OCI-M1 (cell line): ENCODE measurements around the gene SERPING1.

Experiments
- DNase-seq: peaks from one replicate; lab custom pipeline; 2025; lab: John Stamatoyannopoulos, UW

The SERPING1 gene

DNA sequence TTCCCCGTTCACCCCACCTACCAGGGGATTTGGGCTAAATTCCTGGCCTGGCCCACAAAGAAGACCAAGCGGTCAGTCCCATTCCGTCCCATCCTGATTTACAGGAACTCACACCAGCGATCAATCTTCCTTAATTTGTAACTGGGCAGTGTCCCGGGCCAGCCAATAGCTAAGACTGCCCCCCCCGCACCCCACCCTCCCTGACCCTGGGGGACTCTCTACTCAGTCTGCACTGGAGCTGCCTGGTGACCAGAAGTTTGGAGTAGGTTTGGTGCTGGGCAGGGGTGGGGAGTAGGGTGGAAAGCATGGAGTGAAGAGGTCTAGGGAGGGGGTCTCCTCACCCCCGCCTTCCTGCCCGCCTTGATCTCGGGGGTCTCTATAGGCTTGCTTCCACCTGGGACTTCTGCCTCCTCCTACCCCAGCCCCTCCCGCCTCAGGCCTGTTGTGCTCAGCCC is at the start of gene SERPING1:
SERPING1 (plus strand) TSS at position 225 of the 455 bp plus-strand sequence. CDS start 586 bp downstream, outside the sequence.
- DNase-seq: no peak

DNA sequence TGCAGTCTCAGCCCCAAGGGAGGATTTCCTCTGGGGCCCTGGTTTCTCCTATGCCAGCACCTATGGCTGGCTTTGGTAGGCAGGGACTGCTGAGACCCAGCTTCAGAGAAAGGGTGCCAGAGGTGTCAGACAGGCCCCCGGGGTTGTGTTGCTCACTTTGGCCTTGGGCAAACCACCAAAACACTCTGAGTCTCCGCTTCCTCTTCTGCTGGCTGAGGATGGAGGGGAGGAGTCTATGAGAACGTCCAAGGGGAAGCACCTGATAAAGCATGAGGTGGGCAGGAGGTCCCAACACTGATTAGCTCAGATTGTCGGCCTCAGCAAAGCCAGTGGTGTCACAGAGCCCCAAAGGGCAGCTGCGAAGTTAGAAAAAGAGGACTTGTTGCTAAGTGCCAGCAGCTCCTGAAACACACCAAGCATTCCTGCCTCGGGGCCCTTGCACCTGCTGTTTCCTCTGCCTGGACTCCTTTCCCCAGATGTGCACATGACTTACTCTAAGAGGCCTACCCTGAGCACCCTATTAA is 49.6 kb upstream of the SERPING1 start:
- no peak for DNase-seq

DNA sequence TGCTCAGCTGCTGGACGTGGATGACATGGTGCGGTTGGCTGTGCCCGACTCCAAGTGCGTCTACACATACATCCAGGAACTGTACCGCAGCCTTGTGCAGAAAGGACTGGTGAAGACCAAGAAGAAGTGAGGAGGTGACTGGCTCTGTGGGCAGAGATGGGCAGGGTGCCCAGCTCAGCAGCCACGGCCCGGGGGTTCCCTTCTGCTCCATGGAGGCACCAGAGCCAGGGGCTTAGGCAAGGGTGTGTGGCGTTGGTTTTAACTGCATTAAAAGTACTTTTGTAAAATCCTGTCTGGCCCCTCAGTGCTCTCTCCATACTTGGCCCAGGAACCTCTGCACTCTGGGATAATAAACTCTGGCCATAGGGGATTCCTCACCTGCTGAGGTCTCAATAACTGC is 47.5 kb upstream of the SERPING1 start:
- no peak for DNase-seq

DNA sequence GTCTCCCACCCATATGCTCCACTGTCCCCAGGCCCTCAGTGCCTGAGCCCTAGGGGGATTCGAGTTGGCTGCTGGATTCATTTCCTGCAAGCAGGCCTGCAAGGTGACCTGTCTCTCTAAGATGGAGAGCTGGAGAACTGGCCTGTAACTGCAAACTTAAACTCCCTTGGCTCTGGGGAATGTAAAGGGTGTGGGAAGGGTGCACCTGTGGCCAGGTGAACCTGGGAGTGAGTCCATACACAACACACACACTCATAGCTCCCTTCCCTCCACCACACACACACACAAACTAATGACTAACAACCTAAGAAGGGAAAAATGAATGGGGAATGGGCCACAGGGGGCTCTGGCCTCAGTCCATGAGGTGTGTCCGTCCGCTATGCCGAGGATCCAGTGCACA is 45.5 kb upstream of the SERPING1 start:
- DNase-seq: no peak

DNA sequence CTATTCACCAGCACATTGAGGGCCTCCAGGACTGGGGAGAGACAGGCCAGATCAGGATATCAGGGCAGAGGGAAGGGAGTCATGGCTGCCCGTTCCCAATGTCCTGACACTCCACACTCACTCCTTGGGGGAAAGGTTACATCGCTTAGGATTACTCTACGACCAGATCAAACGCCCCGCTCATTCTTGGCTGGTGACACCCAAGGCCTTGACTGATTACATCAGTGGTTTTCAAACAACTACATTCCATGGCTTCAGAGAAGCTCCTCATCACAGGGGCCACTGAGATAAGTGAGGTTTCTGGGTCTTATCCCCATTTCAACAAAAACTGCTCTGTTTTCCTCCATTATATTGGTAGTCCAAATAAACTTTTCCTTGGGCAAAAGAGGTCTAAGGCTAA is 45.0 kb upstream of the SERPING1 start:
- DNase-seq: no peak

DNA sequence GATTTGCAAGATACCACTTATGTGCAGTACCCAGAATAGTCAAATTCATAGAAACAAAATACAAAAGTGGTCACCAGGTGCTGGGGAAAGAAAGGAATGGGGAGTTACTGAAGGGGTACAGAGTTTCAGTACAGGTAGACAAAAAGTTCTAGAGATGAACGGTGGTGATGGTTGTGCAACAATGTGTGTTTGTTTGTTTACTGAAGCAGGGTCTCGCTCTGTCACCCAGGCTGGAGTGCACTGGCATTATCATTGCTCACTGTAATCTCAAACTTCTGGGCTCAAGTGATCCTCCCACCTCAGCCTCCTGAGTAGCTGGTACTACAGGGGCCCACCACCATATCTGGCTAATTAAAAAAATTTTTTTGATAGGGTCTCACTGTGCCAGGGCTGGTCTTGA is 42.1 kb upstream of the SERPING1 start:
- DNase-seq: no peak

DNA sequence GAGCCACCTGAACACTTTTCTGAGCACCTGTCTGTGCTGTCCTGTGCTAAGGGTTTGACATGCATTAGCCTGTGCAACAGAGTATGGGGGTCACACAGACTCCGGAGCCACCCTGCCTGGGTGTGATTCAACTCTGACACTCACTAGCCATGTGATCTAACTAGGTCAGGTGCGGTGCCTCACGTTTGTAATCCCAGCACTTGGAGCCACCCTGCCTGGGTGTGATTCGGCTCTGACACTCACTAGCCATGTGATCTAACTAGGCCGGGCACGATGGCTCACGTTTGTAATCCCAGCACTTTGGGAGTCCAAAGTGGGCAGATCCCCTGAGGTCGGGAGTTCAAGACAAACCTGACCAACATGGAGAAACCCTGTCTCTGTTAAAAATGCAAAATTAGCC is 41.4 kb upstream of the SERPING1 start:
- no peak for DNase-seq

DNA sequence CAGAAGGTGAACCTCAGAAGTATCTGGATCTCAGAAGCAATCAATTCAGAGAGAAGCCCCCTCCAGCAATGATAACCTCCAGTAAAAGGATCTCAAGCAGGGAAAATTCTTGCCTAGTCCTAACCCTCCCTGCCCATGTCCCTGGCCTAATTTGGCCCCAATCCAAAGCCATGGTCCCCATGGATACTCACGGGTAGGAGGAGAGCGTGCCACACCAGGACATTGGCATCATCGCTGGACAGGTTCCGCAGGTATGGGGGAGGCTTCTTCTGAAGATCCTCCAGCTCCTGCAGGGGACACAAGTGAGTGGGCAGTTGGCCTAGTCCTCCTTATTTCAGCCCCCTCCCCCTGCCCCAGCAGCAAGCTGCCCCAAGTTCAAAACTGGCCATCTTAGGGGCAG is 37.3 kb upstream of the SERPING1 start:
- DNase-seq: no peak

DNA sequence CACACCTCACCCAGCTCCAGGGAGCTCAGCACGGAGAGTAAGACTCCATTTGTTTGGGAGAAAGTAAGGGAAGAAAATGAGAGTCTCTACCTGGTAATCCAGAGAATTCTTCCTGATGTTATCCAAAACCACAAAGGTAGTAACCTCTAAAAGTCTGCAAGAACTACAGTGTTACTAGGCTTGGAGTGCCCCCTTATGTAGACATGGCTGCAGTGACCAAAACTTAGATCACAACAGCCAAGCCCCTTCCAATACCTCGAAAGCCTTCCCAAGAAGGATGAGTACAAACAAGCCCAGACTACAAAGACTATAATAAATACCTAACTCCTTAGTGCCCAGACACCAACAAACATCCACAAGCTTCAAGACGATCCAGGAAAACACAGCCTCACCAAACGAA is 34.9 kb upstream of the SERPING1 start:
- no peak for DNase-seq

DNA sequence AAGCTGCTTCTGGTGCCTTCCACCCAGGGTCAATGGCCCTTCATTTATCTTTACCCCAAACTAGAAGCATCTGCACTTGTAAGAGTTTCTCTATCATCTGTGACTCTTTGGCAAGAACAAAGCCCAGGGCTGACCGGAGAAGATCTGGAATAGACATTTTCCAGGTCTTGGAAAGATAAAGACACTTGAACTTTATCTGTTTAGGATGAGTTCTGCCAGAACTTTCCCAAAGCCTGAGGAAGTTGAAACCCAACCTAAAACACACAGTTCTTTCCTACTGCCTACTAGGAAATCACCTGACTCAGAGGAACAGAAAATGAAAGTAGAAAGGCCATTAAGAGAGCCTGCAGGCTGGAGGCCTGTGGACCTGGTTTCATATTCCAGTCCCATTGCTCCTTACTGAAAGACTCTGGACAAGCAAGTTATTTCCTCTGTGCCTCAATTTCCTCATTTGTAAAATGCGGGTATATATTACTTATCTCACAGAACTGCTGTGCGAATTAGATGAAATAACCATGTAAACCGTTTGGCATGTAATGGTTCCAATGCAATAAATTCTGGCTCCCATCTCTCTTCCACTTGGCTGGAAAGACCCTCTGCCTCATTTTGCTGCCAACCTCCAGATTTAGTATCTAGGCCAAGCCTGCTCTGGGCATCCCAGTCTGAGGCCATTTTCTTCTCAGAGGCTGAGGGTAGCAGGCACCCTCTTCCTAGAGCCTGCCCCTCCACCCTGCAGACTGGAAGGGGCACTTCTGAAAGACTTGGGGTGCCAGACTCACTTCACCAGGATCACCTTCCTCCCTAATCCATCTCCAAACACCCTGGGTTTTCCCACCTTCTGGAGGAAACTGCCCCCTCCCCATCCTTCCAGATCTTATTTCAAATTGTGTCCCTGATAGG is 31.2 kb upstream of the SERPING1 start:
- peak; percentile 93 for DNase-seq

DNA sequence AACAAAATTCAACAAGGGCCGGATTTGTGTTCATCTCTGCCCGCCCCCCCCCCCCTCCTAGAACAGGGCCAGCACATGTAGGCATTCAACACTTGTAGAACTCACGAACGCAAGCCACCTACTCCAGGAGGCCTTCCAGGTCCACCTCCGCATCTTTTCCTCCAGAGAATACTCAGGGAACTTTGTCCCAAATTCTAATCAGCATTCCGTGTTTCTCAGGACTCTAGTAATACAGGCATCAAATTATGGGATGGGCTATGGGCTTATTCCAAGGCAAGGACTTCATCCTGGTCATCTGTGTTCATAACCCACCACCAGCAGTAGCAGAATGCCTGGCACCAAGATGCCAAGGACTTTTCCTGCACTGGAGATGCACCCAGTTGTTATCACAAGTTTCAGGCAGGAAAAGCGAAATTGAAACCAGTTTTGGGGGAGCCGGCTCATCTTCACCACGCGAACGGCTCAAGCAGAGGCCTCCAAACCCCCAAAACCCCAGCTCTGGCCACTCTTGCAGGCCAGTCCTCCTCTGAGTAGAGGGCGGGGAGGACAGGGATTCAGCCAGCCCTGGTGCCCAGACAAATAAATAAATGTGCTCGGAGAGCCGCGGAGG is 30.5 kb upstream of the SERPING1 start:
- DNase-seq: peak; percentile 69

DNA sequence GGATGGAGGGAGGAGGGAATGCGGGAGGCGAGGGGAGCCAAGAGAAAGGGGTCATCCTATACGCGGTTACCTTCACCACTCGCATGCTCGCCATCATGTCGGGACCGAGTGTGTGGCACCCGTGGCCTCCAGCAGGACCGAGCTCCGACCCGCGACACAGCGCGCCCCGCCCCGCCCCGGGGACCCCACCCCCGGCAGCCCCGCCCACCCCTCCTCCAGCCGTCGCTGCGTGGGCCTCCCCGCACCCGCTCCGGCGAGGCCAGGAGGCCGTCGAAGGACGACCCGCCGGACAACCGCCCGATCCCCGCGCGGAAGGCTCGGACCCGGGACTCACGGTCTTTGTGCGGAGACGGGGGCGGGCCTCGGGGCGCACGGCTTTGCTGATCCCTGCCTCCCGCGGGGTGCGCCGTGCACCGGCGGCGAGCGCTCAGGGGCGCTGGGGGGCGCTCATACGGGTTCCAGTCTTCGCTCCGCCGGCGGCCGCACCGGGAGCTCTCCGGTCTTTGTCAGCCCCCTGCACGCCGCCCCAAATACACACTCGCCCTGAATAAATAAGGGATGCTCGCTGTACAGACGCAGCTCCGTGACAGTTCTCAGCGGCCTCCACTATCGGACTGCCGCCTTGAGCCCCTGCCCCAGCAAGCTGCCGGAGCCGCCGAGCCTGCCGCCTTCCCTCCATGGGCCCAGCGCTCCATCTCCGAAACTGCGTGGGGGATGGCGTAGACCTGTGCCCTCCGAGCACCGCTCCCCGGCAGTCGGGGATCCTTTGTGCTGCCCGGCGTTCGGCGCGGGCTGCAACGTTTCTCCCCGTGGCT is 29.8 kb upstream of the SERPING1 start, which contains the start of gene UBE2L6:
UBE2L6 (minus strand) TSS at position 158 of the 815 bp plus-strand sequence; CDS start at position 97, 61 bp downstream.
- peak; percentile 78 for DNase-seq

DNA sequence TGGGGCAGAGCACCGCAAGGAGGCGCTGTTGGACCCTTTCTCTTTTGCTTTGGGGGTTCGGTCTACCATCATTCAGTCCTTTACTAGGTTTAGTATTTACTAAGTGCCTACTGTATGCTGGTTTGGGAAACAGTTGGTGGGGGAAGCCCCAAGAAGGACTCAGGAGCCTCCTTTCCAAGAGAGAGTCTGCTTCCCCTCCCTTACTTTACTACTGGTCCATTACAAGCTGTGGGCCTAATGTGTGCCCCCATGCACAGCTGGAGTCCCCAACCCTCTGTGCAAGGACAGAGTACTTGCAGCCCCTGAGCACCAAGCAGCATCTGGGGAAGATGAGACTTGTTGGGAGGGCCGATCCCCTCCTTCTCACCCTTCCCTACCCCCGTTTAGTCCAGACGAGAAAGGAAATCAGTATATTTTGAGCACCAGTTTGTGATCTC is 29.1 kb upstream of the SERPING1 start:
- DNase-seq: peak; percentile 91

DNA sequence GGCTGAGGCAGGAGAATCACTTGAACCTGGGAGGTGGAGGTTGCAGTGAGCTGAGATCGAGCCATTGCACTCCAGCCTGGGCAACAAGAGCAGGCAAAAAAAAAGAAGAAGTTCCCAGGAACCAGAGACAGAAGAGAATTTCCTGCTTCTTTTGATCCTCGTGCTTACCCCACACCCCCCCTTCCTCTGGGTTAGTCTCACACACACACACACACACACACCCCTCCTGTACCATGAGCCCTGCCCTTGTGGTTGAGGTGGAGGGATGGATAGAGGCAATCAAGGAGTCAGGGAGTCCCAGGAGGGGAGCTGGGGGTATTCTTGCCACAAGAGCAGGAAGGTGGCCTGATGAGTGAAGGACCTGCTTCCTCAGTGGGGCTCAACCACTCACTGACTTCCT is 25.9 kb upstream of the SERPING1 start:
- DNase-seq: peak; percentile 56

DNA sequence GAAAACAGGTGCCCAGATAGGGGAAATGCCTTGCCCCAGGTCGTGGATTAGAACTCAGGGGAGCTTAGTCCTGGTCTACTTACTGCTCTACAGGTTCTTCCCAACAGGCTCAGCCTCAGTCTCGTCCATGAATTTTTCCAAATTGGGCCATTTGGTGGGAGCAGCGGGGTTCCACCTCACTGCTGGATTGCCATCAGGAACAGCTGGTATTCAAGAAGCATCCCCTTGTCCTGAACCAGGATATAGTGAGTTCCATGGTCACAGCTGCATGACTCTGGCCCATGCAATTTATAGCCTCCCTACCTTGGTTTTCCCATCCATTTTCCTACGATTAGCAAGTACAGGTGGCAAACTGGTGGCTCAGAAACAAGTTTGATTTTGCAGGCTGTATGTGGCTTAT is 23.4 kb upstream of the SERPING1 start:
- no peak for DNase-seq

DNA sequence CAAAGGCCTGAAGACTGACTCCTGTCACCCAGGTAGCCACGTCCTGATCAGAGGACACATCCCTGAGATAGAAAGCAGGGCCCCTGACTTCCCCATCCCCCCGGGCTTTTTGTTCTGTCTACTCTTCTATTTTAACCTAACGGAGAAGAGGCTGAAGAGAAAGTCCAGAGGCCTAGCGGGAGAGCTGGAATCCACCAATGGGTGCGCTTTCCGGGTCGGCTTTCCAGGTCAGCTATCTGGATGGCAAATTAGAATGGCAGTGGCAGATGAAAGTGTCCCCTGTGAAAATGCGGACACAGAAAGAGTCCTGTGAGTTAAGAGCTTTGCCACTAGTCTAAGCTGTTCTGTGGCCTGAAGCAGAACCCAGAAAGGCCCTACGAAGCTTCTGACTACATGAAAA is 13.1 kb upstream of the SERPING1 start:
- no peak for DNase-seq

DNA sequence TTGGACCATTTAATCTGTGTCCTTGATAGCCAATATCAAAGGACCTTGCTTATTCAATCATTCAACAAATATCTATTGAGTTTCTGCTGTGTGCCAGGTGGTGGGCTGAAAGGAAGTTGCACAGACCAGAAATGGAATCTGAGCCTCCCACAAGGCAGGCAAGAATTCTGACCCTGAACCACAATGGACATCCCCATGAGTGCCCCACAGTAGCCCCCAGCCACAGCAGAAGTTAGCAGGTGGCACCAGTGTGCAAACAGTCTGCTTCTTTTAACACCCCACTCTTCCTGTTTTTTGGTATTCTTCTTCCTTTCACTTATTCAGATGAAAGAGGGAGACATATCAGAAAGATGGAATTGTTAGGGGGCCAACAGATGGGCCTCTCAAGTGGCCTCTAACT is 12.2 kb upstream of the SERPING1 start:
- DNase-seq: no peak

DNA sequence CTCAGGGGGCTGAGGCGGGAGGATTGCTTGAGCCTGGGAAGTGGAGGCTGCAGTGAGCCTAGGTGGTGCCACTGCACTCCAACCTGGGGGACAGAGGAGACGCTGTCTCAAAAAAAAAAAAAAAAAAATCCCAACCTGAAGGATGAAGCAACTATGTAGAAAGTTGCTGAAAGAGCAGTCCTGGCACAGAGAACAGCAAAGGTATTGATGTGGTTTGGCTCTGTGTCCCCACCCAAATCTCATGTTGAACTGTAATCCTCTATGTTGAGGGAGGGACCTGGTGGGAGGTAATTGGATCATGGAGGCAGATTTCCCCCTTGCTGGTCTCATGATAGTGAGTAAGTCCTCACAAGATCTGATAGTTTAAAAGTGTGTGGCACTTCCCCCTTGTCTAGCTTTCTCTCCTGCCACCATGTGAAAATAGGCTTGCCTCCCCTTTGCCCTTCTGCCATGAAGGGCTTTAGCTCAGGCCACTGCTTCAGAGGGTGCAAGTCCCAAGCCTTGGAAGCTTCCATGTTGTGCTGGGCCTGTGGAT is 10.7 kb upstream of the SERPING1 start:
- peak; percentile 47 for DNase-seq

DNA sequence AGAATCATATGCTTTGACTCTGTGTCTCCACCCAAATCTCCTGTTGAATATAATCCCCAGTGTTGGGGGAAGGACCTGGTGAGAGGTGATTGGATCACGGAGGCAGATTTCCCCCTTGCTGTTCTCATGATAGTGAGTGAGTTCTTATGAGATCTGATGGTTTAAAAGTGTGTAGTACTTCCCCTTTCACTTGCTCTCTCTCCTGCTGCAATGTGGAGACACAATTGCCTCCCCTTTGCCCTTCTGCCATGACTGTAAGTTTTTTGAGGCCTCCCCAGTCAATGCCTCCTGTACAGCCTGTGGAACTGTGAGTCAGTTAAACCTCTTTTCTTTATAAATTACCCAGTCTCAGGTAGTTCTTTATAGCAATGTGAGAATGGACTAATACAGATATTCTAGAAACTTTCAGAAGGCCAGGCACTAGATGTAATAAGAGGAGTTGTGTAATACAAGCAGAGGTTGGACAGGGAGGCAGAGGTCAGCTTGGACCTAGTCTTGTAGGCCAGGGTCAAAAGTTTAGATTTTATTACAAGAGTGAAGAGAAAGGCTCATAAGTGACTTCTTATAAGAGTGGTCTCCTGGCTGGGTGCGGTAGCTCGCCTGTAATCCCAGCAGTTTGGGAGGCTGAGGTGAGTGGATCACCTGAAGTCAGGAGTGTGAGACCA is 9.3 kb upstream of the SERPING1 start:
- peak; percentile 84 for DNase-seq

DNA sequence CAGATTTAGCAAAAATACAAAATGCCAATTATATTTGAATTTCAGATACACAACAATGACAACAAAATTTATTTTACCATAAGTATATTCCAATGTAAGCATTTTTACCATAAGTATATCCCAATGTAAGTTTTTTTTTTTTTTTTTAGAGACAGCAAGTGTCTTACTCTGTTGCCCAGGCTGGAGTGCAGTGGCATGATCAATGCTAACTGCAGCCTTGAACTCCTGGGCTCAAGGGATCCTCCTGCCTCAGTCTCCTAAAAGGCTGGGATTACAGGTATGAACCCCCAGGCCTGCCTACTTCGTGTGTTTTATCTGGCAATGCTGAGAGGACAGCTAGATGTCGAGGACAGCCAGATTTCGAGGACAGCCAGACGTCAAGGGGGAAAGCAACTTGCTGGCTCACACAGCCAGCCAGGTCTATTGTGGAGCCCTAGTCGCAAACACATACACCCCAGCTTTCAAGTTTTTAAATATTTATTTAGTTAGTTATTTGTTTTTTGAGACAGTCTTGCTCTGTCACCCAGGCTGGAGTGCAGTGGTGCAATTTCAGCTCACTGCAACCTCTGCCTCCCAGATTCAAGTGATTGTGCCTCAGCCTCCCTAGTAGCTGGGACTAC is 1.1 kb upstream of the SERPING1 start:
- no peak for DNase-seq
